Measurements from ENCODE around the gene UXS1.
A peak's percentile ranks its signal among the peaks of the same experiment; 100 is the strongest.

UXS1 gene

GRCh38 chr2:106094131-106094841 lies 99.8 kb downstream of the UXS1 start:
- Mint-ChIP-seq H3K4me3 (peak overlapping the region; percentile 73), H3K27ac (peak overlapping the region; percentile 92), H3K9me3 (no peaks in the 10 kb centered on the region), H3K4me1 (ENCODE audit: low read depth) (peaks cover 77% of the 10 kb centered on the region), H3K27me3 (no peaks in the 10 kb centered on the region), H3K36me3 (ENCODE audit: low read depth) (peaks cover 81% of the 10 kb centered on the region)
- peak; percentile 66 for DNase-seq

- Mint-ChIP-seq H3K4me1 (ENCODE audit: low read depth) (peaks cover 86% of the 10 kb centered on the region), H3K36me3 (ENCODE audit: low read depth) (peaks cover 69% of the 10 kb centered on the region)
Measured at GRCh38 chr2:106090916-106091618, 103.0 kb downstream of the UXS1 start.

GRCh38 chr2:106089611-106090010 lies 104.5 kb downstream of the UXS1 start:
- H3K27ac Mint-ChIP-seq: peak overlapping the region; percentile 3
- H3K4me3 Mint-ChIP-seq: no peak overlapping the region
- peaks cover 89% of the 10 kb centered on the region for H3K4me1 Mint-ChIP-seq (ENCODE audit: low read depth)
- no peaks in the 10 kb centered on the region for H3K27me3 Mint-ChIP-seq
- peaks cover 60% of the 10 kb centered on the region for H3K36me3 Mint-ChIP-seq (ENCODE audit: low read depth)
- H3K9me3 Mint-ChIP-seq: peaks cover 7% of the 10 kb centered on the region
- no peak for DNase-seq

More at GRCh38 chr2:106090916-106091618, 103.0 kb downstream of the UXS1 start:
- peaks cover 7% of the 10 kb centered on the region for H3K9me3 Mint-ChIP-seq
- DNase-seq: no peak
- peak overlapping the region; percentile 73 for H3K27ac Mint-ChIP-seq
- no peaks in the 10 kb centered on the region for H3K27me3 Mint-ChIP-seq
- H3K4me3 Mint-ChIP-seq: no peak overlapping the region

DNA sequence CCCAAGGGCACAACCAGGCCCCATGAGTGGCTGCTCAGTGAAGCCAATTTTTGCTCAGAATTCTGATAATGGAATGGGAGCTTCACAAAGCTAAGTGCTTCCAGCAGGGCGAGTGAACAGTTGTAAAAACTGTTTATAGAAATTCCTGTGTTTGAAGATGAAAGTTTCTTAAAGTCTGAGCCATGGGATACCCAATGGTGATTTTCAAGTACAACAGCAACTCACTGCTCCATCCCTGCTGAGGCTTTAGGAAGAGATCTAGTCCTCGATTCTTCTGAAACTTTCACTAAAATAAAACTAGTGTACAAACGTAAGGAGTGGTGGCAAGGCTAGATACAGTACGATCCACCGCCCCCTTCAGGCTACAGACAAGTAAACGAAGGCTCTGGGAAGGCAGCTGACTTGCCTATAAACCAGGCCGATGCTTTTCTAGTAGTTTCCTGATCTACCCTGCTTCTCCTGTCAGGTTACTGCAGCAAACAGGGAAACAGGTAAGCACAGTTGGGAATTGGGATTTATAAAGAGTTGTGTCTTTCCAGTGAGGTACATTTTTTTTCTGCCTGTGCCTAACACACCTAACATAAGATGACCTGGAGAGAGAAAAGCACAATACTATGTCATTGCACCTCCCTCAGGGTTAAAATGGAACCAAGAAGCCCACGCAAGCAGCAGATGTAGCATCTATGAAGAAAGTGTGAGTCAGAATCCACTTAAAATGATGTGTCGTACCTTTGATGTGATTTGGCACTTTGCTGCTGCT lies 108.7 kb downstream of the UXS1 start:
- peak overlapping the region; percentile 68 for H3K4me3 Mint-ChIP-seq
- H3K36me3 Mint-ChIP-seq (ENCODE audit: low read depth): peaks cover 20% of the 10 kb centered on the region
- H3K27me3 Mint-ChIP-seq: no peaks in the 10 kb centered on the region
- no peak for DNase-seq
- peaks cover 67% of the 10 kb centered on the region for H3K4me1 Mint-ChIP-seq (ENCODE audit: low read depth)
- H3K27ac Mint-ChIP-seq: peak overlapping the region; percentile 92
- H3K9me3 Mint-ChIP-seq: peaks cover 7% of the 10 kb centered on the region

DNA sequence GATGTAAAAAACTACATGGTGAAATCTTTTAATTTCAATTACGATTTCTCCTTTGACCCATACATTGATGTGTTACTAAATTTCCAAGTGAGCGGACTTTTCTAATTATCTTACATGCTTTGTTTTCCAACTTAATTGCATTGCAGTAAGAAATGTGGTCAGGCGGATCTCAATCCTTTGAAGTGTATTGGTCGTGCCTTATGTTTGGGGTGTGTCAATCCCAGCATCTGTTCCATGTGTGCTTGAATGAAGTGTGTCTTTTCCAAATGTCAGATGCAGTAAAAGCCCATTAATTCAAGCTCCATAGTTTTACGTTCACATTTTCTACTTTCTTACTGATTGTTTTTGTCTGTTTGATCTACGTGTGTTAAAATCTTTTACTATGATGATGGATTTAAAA lies 113.1 kb downstream of the UXS1 start:
- Mint-ChIP-seq H3K27me3 (no peaks in the 10 kb centered on the region), H3K36me3 (ENCODE audit: low read depth) (no peaks in the 10 kb centered on the region), H3K9me3 (no peaks in the 10 kb centered on the region), H3K4me1 (ENCODE audit: low read depth) (peaks cover 46% of the 10 kb centered on the region), H3K4me3 (no peak overlapping the region), H3K27ac (no peak overlapping the region)
- no peak for DNase-seq

GRCh38 chr2:106078096-106078495 lies 116.0 kb downstream of the UXS1 start:
- Mint-ChIP-seq H3K27ac (peak overlapping the region; percentile 45), H3K4me3 (peak overlapping the region; percentile 21), H3K4me1 (ENCODE audit: low read depth) (peaks cover 37% of the 10 kb centered on the region), H3K36me3 (ENCODE audit: low read depth) (no peaks in the 10 kb centered on the region), H3K9me3 (no peaks in the 10 kb centered on the region), H3K27me3 (no peaks in the 10 kb centered on the region)
- DNase-seq: no peak

GRCh38 chr2:106076941-106077340 lies 117.2 kb downstream of the UXS1 start:
- Mint-ChIP-seq H3K9me3 (no peaks in the 10 kb centered on the region), H3K27me3 (no peaks in the 10 kb centered on the region), H3K36me3 (ENCODE audit: low read depth) (no peaks in the 10 kb centered on the region), H3K27ac (no peak overlapping the region), H3K4me1 (ENCODE audit: low read depth) (peaks cover 37% of the 10 kb centered on the region), H3K4me3 (no peak overlapping the region)
- no peak for DNase-seq

DNA sequence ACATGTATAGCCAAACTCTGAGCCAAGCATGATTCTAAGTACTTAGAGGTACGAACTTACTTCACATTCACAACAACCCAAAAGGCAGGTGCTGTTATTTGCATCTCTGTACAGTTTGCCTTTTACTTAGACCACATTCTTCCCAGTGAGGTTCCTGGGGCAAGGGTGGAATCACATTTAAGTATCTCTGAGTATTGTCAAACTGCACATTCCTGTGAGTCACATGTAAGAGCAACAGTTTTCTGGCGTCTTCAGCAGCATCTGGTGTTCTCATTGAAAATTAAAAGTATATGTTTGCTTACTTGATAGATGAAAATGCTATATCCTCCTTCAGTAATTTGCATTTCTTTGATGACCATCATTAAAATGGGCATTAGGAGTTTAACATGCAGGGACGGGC lies 119.1 kb downstream of the UXS1 start:
- Mint-ChIP-seq H3K9me3 (no peaks in the 10 kb centered on the region), H3K36me3 (ENCODE audit: low read depth) (no peaks in the 10 kb centered on the region), H3K4me3 (no peak overlapping the region), H3K4me1 (ENCODE audit: low read depth) (peaks cover 30% of the 10 kb centered on the region), H3K27me3 (no peaks in the 10 kb centered on the region), H3K27ac (no peak overlapping the region)
- DNase-seq: no peak

- H3K36me3 Mint-ChIP-seq (ENCODE audit: low read depth): no peaks in the 10 kb centered on the region
- no peaks in the 10 kb centered on the region for H3K27me3 Mint-ChIP-seq
- H3K4me1 Mint-ChIP-seq (ENCODE audit: low read depth): peaks cover 30% of the 10 kb centered on the region
- no peak overlapping the region for H3K4me3 Mint-ChIP-seq
- no peak for DNase-seq
- no peaks in the 10 kb centered on the region for H3K9me3 Mint-ChIP-seq
- no peak overlapping the region for H3K27ac Mint-ChIP-seq
Measured at GRCh38 chr2:106073678-106074406, 120.3 kb downstream of the UXS1 start.

DNA sequence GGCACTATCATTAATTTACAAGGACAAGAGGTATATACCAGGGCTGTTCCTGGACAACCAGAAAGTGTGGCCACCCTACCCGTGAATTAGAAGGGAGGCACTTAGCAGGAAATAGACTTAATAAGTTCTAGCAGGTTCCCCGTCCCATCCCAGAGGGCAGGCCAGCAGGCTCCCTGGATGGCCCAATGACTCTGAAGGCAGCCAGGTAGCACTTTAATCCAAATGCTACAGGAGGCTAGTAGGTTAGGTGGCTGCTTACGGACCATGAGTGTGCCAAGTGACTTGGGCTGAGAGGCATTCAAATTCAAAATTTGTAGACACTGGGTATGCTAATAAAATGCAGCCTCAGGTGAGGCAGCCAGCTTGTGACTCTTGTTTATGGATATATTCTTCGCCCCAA lies 123.9 kb downstream of the UXS1 start:
- H3K27me3 Mint-ChIP-seq: peaks cover 10% of the 10 kb centered on the region
- DNase-seq: no peak
- H3K36me3 Mint-ChIP-seq (ENCODE audit: low read depth): no peaks in the 10 kb centered on the region

GRCh38 chr2:106068451-106068850 lies 125.7 kb downstream of the UXS1 start:
- Mint-ChIP-seq H3K27ac (no peak overlapping the region), H3K27me3 (peaks cover 17% of the 10 kb centered on the region), H3K36me3 (ENCODE audit: low read depth) (no peaks in the 10 kb centered on the region), H3K4me3 (no peak overlapping the region), H3K9me3 (no peaks in the 10 kb centered on the region), H3K4me1 (ENCODE audit: low read depth) (peaks cover 24% of the 10 kb centered on the region)
- no peak for DNase-seq

More for the DNA sequence above, 123.9 kb downstream of the UXS1 start:
- no peaks in the 10 kb centered on the region for H3K9me3 Mint-ChIP-seq
- no peak overlapping the region for H3K27ac Mint-ChIP-seq
- peaks cover 26% of the 10 kb centered on the region for H3K4me1 Mint-ChIP-seq (ENCODE audit: low read depth)
- H3K4me3 Mint-ChIP-seq: no peak overlapping the region

GRCh38 chr2:106065983-106066820 lies 127.9 kb downstream of the UXS1 start:
- no peaks in the 10 kb centered on the region for H3K36me3 Mint-ChIP-seq (ENCODE audit: low read depth)
- H3K4me3 Mint-ChIP-seq: peak overlapping the region; percentile 58
- peaks cover 17% of the 10 kb centered on the region for H3K27me3 Mint-ChIP-seq
- peak overlapping the region; percentile 56 for H3K27ac Mint-ChIP-seq
- no peak for DNase-seq
- H3K9me3 Mint-ChIP-seq: no peaks in the 10 kb centered on the region
- peaks cover 20% of the 10 kb centered on the region for H3K4me1 Mint-ChIP-seq (ENCODE audit: low read depth)

DNA sequence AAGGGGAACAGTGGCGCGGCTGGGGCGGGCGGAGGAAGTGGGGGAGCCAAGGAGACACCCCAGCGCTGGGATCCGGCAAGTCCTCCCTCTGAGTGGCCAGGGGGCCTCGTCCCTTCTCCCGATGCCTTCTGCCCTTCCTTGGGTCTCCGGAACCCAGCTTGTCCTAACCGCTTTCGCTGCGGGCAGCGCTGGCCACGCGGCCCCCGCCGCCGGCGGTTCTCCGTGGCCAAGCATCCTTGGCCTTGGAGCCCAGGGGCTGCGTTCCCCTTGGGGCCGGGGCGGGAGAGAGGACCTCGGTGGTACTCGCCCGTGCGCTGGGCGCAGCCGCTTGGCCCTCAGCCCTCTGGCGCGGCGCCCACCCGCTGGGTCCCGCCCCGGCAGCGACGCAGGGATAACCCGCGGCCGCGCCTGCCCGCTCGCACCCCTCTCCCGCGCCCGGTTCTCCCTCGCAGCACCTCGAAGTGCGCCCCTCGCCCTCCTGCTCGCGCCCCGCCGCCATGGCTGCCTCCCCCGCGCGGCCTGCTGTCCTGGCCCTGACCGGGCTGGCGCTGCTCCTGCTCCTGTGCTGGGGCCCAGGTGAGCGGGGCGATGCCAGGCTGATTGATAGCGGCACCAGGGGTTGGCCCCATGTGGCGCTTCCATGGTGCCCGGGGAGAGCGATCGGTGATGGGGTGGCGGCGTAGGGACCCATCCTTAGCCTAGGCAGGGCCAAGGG lies 128.7 kb downstream of the UXS1 start:
- H3K36me3 Mint-ChIP-seq (ENCODE audit: low read depth): no peaks in the 10 kb centered on the region
- H3K27ac Mint-ChIP-seq: peak overlapping the region; percentile 42
- peaks cover 21% of the 10 kb centered on the region for H3K4me1 Mint-ChIP-seq (ENCODE audit: low read depth)
- H3K27me3 Mint-ChIP-seq: peaks cover 17% of the 10 kb centered on the region
- H3K4me3 Mint-ChIP-seq: peak overlapping the region; percentile 58
- H3K9me3 Mint-ChIP-seq: no peaks in the 10 kb centered on the region
- peak; percentile 64 for DNase-seq

Measured in activated T-cell treated with anti-CD3 and anti-CD28 coated beads, Interleukin-2, amount 50 U/mL, for 24 hours (primary cell).